ENCODE data around the gene PTAR1.

DNA sequence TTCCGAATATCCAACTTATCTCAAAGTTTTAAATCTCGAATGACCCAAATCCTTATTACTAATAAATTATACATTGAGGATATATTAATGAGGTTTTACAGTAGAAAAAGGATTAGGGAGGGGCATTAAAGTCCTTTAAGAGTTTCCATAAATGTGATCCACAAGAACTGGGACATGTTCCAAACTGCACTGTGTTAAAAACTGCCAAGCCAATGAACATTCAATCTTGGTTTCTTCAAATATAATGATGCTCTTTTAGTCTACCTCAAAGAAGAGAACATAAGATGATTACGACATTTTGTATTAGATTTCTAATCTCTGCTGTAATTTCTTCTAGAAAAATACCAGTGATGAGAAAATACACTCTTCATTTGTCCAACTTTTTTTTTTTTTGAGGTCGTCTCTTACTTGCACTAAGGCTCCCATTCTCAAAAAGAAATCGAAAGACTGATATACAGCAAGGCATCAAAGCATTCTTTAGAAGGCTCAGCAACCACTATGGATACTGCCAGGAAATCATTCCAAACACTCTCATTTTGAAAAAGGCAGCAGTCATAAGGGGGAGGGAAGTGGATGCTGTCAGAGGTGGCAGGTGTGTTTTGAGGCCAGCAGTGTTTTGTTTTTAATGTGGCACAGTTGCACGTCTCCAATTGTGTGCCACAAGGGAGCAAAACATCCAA, 1.7 kb downstream of the PTAR1 start:
- TF ChIP-seq, protein P1, sequence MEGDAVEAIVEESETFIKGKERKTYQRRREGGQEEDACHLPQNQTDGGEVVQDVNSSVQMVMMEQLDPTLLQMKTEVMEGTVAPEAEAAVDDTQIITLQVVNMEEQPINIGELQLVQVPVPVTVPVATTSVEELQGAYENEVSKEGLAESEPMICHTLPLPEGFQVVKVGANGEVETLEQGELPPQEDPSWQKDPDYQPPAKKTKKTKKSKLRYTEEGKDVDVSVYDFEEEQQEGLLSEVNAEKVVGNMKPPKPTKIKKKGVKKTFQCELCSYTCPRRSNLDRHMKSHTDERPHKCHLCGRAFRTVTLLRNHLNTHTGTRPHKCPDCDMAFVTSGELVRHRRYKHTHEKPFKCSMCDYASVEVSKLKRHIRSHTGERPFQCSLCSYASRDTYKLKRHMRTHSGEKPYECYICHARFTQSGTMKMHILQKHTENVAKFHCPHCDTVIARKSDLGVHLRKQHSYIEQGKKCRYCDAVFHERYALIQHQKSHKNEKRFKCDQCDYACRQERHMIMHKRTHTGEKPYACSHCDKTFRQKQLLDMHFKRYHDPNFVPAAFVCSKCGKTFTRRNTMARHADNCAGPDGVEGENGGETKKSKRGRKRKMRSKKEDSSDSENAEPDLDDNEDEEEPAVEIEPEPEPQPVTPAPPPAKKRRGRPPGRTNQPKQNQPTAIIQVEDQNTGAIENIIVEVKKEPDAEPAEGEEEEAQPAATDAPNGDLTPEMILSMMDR (conservative IDR thresholded peaks at IDR 0.05; ENCODE audit: low read depth, low read length): no peak
- TF ChIP-seq EZH2 (IDR thresholded peaks at IDR 0.05; ENCODE audit: borderline replicate concordance, low read depth, low read length, poor library complexity, severe bottlenecking): no peak
